Stimulated activated CD4-positive, alpha-beta T cell treated with anti-CD3 and anti-CD28 coated beads, Interleukin-15, amount 100 ng/mL, for 1 hour (primary cell): ENCODE data around the gene DVL1.

Source experiments
- DNase-seq, 2 donors: peaks; one replicate each; pipeline ENCODE4 v3.0.0-alpha.2; 2020; ENCODE audit warnings: low read depth in 1 of 2, low spot score in 1 of 2

DVL1 gene

DNA sequence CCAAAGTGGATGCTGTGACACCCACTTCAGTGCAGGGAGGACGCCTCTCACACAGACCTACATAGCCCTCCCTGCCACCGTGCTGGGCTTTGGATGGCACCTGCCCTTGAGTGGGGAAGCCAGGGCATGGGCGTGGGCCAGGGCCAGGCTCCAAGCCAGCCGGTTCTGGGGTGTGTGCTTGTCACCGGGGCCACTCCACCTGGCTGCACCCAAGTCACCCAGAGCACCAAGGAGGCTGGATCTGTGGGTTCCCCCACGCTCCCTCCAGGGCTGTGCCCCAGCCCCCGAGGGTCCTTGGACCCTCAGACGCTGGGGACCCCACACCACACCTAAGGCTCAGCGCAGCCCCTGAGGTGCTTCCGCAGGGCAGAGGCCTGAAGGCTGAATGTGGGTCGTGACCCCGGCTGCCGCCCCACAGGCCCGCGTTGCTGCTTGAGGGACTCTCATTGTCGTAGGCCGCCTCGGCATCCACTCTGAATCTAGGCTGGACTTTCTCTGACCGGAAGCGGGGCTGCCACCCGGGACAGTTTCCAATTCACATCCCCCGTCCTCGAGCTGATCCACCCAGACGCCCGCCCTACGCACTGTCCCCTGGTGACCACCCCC is 7.7 kb upstream of the DVL1 start:
- no peak for DNase-seq

DNA sequence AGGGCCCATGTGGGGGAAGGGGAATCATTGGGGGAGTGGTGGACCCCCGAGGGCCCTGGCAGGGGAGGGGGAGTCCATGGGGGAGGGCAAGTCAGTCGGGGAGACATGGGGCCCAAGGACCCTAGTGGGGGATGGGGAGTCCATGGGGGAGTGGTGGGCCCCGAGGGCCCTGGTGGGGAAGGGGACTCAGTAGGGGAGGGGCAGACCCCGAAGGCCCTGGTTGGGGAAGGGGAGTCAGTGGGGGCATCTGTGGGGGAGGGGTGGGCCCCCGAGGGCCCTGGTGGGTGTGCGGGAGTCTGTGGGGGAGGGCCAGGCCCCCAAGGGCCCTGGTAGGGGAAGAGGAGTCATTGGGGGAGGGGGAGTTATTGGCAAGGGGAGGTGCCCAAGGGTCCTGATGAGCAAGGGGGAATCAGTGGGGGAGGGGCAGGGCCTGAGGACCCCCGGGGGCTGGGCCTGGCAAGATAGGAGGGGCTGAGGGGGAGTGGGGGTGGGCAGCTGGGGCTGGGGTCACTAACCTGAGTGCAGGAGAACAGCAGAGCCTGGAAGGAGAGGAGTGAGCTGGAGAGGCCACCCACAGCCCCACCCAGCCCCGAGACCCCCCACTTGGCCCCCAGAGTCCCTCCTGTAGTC is 7.1 kb upstream of the DVL1 start:
- no peak for DNase-seq

DNA sequence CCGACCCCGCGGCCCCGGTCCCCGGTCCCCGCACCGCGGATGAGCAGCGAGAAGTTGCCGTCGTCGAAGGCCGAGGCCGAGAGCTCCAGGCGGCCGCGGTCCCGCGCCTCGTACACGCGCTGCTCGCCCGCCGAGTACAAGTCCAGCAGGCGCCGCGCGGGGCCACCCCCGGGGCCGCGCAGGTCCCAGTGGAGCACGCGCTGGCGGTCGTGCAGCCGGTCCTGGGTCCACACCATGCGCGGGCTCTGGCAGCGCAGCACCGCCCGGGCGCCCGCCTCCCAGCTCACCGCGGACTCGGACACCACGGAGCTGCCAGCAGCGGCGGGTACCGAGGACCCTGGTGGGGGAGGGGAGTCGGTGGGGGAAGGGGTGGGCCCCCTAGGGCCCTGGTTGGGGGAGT is 6.2 kb upstream of the DVL1 start:
- DNase-seq, result no peak

DNA sequence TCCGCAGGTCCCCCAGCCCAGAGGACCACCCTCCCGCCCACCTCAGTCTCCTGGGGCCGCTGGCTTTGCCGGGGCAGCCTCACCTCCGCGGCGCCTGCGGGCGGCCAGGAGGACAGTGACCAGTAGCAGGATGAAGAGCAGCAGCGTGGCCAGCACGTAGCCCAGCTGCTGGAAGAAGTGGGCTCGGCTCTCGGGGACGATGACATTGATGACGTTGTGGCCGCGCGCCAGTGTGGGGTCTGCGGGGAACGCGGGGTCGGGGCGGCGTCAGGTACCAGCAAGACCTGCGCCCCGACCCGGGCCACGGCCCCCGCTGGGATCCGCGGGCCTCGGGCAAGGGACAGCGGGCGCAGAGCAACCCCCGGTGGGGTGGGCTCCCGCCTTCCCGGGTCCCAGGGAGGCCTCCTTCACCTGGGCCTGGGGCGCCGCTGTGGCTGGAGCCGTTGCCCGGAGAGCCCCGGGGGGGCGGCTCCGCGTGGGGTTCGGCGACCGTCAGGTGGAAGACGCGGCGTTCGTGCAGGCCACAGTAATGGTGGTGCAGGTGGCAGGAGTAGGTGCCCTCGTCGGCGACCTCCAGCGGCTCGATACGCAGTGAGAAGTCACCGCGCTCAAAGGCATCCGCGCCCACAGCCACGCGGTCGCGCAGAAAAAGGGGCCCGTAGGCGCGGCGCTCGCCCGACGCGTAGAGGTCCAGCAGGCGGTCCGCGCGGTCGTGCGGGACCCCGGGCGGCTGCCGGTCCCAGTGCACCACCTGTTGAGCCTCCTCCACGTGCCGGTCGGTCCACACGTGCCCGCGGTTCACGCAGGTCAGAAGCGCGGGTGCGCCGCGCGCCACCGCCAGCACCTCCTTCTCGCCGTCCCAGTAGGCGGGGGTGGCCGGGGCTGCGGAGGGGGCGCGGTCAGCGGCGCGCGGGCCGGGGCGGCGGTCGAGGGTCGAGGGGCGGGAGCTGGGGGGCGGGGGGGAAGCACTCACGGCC is 5.3 kb upstream of the DVL1 start:
- DNase-seq, result no peak

DNA sequence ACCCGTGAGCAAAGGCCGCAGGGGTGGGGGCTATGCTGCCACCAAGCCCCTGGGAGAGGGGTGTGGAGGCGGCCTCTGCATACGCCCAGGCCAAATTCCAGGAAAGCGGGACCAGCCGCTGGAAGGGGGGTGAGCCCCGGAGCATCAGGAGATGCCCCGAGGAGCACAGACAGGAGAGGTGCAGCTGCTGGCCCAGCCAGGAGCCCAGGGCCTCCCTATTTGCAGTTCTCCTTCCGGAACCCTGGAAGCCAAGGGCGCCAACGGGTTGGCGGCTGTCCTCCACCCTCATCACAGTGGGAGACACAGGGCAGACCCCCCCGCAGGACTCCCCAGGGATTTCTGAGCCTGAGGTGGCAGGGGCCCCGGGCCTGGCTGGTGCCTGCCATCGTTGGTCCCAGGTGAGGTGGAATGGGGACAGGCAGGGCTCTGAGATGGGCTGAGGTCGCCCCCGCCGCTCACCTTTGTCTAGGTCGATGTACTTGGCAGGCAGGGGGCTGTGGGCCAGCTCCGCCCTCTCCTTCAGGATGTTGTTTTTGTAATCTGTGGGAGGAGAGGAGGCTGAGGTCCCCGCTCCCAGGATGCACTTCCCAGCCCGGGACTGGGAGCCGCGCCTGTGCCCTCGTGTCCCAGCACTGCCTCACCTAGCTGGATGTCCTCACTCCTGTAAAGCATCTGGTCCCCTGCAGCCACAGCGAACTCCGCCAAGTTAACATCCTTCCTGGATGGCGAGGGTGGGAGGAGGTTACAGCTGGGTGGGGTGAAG is 4.4 kb upstream of the DVL1 start:
- no peak for DNase-seq

DNA sequence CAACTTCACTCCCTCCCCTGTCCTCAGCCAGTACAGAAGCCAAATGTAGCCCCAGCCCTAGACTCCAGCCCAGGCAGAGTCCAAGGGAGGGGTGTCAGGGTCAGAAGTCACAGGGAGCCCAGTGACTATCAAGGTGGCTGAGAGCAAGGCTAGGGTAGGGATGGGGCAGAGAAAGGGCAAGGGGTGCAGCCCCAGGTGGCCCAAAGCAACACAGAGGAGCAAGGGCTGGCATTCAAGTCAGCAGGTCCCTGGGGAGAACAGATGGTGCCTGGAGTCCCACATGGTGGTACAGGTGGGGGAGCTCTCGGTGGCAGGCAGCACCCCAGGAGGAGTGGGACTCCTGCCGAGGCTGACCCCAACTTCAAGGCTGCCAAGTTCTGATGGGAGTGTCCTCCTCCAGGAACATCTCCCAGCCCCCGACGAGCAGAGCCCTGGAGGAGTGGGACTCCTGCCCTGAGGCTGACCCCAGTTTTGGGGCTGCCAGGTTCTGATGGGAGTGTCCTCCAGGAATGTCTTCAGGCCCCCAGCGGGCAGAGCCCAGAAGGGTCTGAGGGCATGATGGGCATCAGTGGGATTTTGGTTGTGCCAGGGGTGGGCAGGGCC is 3.7 kb upstream of the DVL1 start:
- no peak for DNase-seq

DNA sequence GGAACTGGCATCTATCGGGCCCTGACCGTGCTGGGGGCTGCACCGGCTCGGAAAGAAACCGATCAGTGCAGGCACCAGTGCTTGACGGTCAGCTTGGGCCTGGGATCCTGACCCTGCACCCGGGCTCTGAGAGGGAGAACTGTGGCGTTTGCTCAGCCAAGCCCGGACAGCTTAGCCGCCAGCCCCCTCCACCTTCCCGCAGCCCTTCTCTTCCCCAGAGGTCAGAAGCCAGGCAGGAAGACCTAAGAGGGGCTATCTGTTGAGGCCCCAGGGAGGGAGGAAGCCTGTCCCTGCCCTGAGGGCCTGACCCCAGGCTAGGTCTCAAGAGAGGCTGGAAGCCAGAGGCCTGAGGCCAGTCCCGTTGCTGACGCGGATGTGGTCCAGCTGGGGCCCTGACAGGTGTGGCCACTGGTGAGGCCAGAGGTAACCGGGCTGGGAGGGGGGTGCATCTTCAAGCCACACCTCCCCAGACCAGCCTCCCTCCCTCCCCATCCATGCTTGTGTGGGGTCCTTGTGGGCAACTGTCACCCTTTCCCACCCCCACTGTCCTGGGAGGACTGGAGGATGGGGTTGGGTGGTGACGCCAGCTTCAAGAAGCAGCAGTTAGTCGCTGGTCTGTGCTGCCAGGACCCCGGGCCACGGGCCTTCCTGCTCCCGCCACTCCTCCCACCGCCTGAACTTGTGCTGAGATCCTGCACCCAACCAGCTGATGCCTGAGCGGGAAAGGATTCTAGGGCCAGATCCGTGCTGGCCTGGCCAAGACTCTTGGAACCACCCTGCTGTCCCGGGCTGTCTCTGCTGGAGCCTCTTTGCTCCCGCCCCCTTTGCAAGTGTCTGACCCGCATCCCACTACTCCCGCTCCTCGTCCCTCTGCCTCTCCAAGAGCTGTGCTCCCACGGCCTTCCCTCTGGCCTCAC is 2.6 kb upstream of the DVL1 start:
- no peak for DNase-seq

DNA sequence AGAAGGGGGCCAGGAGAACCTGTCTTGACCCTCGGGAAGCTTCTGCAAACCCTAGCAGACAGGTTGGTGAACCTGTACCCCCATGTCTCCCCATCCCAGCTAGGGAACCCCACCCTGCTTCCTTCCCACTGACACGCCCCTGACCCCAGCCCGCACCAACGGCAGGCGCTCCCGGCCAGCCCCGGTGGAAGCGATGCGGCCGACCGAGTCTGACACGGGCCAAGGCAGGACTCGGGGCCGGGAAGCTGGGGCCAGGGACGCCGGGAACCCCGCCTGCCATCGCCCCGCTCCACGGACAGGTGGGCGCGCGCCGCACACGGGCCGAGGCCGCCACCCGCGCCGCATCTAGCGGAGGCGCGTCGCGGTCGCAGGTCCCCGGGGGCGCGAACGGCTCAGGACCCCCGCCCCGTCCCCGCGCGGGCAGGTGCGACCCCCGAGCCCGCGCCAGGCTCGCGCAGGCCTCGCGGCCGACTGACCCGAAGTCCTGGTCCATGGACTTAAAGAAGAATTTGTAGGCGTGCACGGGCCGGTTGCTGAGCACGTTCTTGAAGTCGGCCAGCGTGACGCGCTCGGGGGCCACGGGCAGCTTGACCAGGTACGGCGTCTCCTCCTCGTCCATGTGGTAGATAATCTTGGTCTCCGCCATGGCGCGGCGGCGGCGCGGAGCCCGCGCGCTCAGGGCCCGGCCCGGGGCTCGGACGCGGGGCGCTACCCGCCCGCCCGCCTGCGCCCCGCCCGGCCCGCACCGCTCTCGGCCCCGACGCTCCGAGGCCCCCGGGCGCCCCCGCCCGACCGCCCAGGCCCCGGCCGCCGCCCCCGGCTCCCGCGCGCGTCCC is 580 bp downstream of the DVL1 start:
- no peak for DNase-seq

DNA sequence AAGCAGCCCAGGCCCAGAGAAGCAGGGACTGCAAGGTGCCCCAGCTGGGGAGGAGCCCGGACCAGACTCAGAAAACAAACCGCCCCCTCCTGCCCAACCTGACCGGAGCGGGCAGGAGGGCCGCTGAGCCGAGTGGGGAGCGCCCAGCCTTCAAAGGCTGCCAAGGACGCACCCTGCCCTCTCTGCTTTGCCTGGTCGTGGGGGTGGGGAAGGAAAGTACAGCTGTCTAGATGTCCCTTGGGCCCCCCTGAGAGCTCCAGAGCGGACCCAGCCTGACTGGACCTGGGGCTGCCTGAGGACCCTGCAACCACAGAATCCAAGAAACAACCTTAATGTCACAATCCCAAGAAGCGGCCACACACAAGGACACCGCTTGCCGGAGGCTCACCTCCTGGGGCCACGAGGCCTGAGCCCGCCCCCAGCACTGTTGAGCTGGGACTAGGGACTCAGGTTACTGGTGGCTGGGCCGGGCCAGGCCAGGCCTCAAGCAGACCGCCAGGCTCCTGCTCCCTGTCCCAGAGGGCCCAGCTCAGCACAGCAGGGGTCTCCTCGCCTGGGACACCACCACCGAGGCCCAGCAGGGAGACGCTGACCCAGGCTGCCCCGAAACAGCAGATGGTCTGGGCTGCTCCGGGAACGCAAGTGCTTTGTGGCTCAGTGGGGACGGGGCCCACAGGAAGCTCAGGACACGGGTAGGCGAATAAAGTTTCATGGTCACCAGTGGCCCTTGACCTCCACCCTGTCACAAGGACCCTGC is 1.4 kb downstream of the DVL1 start:
- no peak for DNase-seq

DNA sequence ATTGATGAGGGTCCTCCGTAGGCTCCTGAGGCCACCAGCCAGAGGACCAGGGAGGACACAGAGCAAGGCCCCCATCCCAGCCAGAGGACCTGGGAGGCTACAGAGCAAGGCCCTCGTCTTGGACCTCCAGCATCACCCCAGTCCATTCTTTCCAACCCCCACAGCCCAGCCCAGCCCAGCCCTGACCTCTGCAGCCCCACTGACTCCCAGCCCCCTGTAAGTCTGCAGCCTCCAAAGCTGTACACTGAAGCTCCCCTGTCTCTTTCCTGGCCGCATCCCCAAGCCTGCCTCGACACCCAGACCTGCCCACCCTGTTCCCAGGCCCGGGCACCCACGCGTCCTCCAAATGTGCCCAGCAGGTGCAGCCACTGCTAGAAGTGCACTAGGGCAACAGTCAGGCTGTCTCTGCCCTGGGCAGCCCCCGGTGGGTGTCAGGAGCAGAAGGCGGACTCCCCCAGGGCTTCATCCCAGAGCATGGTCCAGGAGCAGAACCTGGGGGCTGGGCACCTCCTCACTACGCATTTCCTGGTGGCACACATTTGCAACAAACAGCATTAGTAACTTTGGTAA is 2.1 kb downstream of the DVL1 start:
- no peak for DNase-seq

DNA sequence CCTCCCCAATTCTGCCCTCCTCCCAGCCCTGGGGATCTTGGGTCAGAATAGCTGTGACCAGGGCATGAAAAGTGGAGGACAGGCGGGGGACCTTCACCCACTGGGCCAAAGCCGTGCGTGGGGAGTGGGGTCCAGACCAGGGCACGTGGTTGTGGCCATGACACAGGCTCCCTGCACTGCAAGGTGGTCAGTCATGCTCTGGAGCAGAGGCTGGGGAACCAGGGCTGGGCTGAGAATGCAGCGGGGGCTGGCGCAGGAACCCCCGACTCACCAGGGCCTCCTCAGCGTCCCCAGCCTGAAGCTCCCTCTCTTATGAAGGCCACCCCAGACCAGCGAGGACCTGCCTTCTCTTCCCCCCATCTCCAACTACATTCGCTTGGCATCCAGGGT is 2.7 kb downstream of the DVL1 start:
- DNase-seq, result no peak

DNA sequence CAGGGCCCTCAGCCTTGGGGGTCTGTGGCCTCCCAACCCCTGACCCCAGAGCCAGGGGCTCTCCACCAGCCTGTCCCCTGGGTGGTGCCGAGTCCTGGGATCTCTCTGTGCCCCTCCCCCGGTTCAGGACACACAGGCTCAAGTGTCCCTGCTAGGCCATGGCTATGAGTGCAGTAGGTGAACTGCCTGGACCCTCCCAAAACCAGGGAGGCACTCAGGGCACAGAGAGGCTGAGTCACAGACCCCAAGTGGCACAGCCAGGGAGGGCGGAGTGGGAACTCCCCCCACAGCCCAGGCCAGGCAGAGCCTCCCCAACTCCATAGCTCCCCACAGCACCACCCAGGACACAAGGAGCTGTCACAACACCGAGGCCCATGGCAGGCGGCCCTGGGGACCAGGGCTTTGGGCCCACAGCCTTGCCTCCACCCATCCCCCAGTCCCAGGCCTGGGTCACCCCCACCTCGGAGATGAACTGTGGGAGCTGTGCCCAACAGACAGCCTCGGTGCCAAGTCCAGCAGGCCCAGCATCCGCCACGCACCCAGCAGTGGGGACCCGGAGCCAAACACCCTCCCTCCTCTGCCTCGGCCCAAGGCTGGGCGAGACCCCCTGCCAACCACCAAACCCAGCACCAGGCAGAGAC is 3.2 kb downstream of the DVL1 start:
- DNase-seq, result no peak

DNA sequence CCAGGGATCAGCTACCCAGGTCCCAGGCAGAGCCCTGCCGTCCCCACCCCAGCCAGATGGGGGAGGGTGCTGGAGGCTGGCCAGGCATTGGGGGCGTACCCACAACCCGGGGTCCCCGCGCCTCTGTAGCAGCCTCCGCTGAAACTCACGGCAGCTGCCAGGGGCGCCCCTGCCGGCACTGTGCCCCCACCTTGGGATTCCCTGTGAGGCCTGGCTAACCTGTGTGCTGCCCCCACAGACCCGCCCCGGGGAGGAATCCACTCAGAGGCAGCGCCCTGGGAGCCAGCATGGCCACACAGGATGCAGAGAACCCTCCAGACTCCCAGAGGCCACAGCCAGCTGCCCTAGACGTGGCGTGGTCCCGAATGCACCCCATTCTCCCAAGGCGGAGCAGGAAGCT is 3.8 kb downstream of the DVL1 start:
- no peak for DNase-seq

DNA sequence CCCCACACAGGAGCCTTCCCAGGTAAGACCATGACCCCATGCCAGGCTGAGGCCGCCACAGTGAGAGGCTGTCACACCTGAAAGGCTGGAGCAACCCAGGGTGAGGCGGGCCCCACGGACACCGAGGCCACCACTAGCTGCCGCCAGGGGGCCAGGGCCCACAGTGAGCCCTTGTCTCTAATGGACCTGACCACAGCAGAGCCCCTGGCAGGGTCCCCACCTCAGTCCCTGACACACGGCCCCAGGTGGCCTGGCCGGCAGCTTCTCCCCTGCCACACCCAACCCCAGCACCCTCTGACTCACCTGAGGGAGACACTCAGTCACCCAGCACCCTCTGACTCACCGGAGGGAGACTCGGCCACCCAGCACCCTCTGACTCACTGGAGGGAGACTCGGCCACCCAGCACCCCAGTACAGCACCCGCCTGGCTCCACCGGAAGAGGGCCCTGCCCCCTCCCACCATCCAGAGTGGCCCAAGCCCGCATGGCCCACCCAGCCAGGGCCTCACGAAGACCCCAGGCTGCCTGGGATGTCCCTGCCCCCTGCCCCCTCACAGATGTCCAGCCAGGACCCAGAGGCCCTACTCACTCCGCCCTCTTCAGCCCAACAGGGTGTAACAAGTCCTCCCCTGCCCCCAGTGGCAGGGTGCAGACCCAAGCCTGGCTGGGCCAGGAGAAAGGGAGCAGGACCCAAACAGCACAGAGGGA is 4.4 kb downstream of the DVL1 start:
- DNase-seq, result peak in 1 of 2 donors; percentile 29

DNA sequence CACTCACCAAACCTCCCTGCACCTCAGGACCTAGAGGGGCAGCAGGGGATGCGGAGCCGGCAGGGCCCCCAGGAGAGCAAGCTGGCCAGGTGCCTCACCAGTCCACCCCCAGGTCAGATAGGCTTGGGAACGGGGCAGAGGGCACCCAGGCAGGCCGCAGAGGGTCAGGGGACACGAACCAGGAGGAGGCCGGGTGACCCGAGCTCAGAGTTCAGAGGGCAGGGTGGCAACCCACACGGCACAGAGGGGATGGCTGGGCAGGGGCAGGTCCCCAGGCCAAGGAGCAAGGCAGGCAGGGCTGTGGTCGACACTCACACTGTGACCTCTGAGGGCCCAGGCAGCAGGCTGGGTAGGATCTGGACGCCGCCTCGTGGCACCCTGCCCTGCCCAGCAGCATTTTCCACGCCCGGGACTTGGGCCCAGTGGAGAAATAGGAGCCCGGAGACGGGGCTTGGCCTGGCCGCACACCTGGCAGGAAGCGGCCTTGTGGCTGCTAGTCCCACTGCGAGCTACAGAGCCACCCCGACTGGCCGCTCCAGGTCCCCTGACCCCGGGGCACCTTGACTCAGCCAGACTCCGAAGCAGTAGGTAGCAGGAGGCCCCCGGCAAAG is 5.3 kb downstream of the DVL1 start:
- no peak for DNase-seq

DNA sequence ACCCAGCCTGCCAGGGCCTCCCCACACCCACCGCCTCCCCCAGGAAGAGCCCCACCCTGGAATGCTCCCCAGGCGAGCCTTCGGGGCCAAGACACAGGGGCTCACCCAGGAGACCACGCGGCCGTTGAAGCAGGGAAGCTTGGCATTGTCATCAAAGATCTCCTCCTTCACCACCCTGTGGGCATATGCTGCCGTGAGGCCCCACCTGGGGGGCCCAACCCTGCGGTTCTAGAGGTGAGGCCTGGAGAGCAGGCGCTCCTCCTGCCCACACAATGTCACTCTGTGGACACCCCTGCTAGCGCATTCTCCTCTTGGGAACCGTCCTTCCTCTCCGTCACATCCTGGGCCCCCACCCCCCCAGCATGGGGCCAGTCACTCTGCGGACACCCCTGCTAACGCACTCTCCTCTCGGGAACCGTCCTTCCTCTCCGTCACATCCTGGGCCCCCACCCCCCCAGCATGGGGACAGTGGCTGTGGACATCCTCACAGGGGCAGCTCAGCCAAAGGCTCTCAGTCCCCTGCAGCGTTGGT is 6.6 kb downstream of the DVL1 start:
- DNase-seq, result no peak
